Measurements from ENCODE around the gene SH3D21.

The SH3D21 gene

DNA sequence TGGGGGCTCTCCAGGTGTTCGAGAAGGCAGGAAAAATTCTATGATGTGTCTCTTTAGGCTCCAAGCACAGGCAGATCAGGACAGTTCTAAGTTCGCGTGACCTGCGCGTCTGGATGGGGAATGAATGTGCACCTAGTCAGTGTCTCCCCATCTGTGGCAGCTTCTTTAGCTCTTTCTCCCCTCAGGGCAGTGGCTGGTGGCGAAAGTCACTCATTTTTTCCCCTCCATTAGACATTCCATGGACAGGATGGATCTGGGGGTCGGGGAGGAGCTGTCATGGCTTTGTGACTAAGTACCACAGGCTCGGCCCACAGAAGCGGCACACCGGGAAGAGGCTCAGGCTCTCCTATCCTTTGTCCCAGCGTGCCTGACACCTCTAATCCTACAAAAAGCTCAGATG, 48.3 kb downstream of the SH3D21 start:
- Histone ChIP-seq H3K9me2 (replicated peaks; ENCODE audit: control insufficient read depth, low read length) (no peaks in the 10 kb centered on the region), H3K4me1 (ENCODE audit: control insufficient read depth, low read length) (peaks cover 2% of the 10 kb centered on the region), H3K4me3 (ENCODE audit: low read length) (no peak overlapping the region), H4K20me1 (ENCODE audit: control insufficient read depth, insufficient read depth, low read depth, low read length) (no peaks in the 10 kb centered on the region), H3K4me2 (ENCODE audit: low read length) (no peak overlapping the region), H3K27me3 (ENCODE audit: control insufficient read depth, low read length) (no peaks in the 10 kb centered on the region), H3K79me2 (ENCODE audit: control insufficient read depth, low read length) (peaks cover 3% of the 10 kb centered on the region), H3K9me3 (ENCODE audit: control insufficient read depth, insufficient read depth, low read length) (no peaks in the 10 kb centered on the region), H3K36me3 (ENCODE audit: control insufficient read depth, low read length) (peaks cover 91% of the 10 kb centered on the region), H3F3A (ENCODE audit: control insufficient read depth, insufficient read depth) (no peaks in the 10 kb centered on the region), H3K27ac (ENCODE audit: low read depth, low read length) (no peak overlapping the region)
- no peak for TF ChIP-seq EZH2phosphoT487 (IDR thresholded peaks at IDR 0.05; ENCODE audit: borderline replicate concordance, low read length)
- TF ChIP-seq, protein P1, sequence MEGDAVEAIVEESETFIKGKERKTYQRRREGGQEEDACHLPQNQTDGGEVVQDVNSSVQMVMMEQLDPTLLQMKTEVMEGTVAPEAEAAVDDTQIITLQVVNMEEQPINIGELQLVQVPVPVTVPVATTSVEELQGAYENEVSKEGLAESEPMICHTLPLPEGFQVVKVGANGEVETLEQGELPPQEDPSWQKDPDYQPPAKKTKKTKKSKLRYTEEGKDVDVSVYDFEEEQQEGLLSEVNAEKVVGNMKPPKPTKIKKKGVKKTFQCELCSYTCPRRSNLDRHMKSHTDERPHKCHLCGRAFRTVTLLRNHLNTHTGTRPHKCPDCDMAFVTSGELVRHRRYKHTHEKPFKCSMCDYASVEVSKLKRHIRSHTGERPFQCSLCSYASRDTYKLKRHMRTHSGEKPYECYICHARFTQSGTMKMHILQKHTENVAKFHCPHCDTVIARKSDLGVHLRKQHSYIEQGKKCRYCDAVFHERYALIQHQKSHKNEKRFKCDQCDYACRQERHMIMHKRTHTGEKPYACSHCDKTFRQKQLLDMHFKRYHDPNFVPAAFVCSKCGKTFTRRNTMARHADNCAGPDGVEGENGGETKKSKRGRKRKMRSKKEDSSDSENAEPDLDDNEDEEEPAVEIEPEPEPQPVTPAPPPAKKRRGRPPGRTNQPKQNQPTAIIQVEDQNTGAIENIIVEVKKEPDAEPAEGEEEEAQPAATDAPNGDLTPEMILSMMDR (IDR thresholded peaks at IDR 0.05; ENCODE audit: low read depth, low read length, poor library complexity, severe bottlenecking): no peak

DNA sequence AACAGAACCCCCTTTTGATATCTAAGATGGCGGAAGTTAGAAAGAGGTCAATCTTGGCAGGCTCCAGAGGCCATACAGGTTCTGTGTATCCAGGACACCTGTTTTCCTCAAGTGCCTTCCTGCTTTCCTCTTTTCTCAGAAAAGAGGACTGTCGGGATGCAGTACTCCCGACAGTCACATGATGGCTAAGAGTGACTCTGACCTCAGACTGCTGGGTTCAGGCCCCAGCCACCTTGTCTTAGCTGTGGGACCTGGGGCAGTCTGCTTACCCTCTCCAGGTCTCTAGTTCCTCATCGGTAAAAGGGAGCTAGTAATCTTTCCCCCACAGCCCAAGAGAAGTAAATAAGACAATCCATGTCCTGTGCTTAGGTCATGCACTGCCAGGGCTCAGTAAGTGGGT, 49.6 kb downstream of the SH3D21 start:
- Histone ChIP-seq H3K4me2 (ENCODE audit: low read length) (no peak overlapping the region), H4K20me1 (ENCODE audit: control insufficient read depth, insufficient read depth, low read depth, low read length) (0 out of 2 replicates have a peak, but pooled peaks cover 6% of the 10 kb centered on the region), H3K4me1 (ENCODE audit: control insufficient read depth, low read length) (peaks cover 14% of the 10 kb centered on the region), H3K9me2 (replicated peaks; ENCODE audit: control insufficient read depth, low read length) (no peaks in the 10 kb centered on the region), H3K36me3 (ENCODE audit: control insufficient read depth, low read length) (peaks cover 91% of the 10 kb centered on the region), H3K27me3 (ENCODE audit: control insufficient read depth, low read length) (no peaks in the 10 kb centered on the region), H3F3A (ENCODE audit: control insufficient read depth, insufficient read depth) (no peaks in the 10 kb centered on the region), H3K27ac (ENCODE audit: low read depth, low read length) (no peak overlapping the region), H3K9me3 (ENCODE audit: control insufficient read depth, insufficient read depth, low read length) (no peaks in the 10 kb centered on the region), H3K79me2 (ENCODE audit: control insufficient read depth, low read length) (peaks cover 12% of the 10 kb centered on the region), H3K4me3 (ENCODE audit: low read length) (no peak overlapping the region)
- TF ChIP-seq, protein P1 (IDR thresholded peaks at IDR 0.05; ENCODE audit: low read depth, low read length, poor library complexity, severe bottlenecking): no peak
- no peak for TF ChIP-seq EZH2phosphoT487 (IDR thresholded peaks at IDR 0.05; ENCODE audit: borderline replicate concordance, low read length)

DNA sequence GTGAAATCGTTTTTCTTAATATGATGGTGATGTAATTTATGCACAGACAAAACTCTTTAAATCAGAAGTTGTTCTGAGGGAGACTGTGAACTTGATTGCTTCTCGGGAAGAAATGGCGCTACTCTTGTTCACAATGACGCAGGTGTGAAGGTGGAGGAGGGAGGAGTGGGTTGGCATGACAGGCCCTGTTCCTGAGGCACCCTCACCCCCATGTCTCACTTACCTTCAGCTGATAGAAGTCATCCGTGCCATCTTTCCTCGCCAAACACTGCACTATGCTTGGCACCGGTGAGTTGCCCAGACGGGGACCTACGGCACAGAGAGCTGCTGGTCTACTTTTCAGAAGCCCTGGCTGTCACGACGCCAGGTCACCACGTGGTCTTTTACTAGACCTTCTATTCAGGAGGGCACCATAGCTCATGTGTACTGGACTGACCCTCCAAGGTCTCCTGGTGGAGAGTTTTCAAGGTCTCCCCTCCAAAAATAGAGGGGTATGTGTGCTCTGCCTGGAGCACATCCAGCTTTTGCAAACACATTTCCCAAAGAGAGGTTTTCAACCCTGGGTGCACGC, 52.4 kb downstream of the SH3D21 start:
- Histone ChIP-seq H3K36me3 (ENCODE audit: control insufficient read depth, low read length) (peaks cover 88% of the 10 kb centered on the region), H3K79me2 (ENCODE audit: control insufficient read depth, low read length) (peaks cover 38% of the 10 kb centered on the region), H3K27ac (ENCODE audit: low read depth, low read length) (no peak overlapping the region), H3K9me2 (replicated peaks; ENCODE audit: control insufficient read depth, low read length) (no peaks in the 10 kb centered on the region), H3K4me2 (ENCODE audit: low read length) (no peak overlapping the region), H4K20me1 (ENCODE audit: control insufficient read depth, insufficient read depth, low read depth, low read length) (0 out of 2 replicates have a peak, but pooled peaks cover 6% of the 10 kb centered on the region), H3F3A (ENCODE audit: control insufficient read depth, insufficient read depth) (no peaks in the 10 kb centered on the region), H3K27me3 (ENCODE audit: control insufficient read depth, low read length) (no peaks in the 10 kb centered on the region), H3K4me1 (ENCODE audit: control insufficient read depth, low read length) (peaks cover 20% of the 10 kb centered on the region), H3K4me3 (ENCODE audit: low read length) (no peak overlapping the region), H3K9me3 (ENCODE audit: control insufficient read depth, insufficient read depth, low read length) (no peaks in the 10 kb centered on the region)
- TF ChIP-seq, protein P1 (IDR thresholded peaks at IDR 0.05; ENCODE audit: low read depth, low read length, poor library complexity, severe bottlenecking): no peak
- TF ChIP-seq EZH2phosphoT487 (IDR thresholded peaks at IDR 0.05; ENCODE audit: borderline replicate concordance, low read length): no peak

Data from DOHH2 (cell line).